Hepatocyte (in vitro differentiated cells): ENCODE data around the gene IDH3G. TPM values are rescaled to one million over a fixed set of nuclear protein-coding genes. Genes with fewer than 3 reads are reported as not detected.

ENCODE experiments used
- DNase-seq: peaks from one replicate; pipeline ENCODE4 v3.0.0-alpha.2; 2016; ENCODE audit warnings: low spot score
- H2AFZ ChIP-seq: fragments of 200-600 bp; sonication (generic); 2 replicates; pipeline ENCODE4 v1.6.0; 2016; ENCODE audit warnings: antibody characterized with exemption, mild to moderate bottlenecking
- H3K27ac ChIP-seq: fragments of 200-600 bp; sonication (generic); 2 replicates; pipeline ENCODE4 v1.5.1; 2016; ENCODE audit warnings: mild to moderate bottlenecking
- H3K27me3 ChIP-seq: fragments of 200-600 bp; sonication (generic); 2 replicates; pipeline ENCODE4 v1.6.1; 2016
- H3K36me3 ChIP-seq: fragments of 200-600 bp; sonication (generic); replicated peaks from 2 replicates; pipeline ENCODE4 v1.5.1; 2016; ENCODE audit warnings: low read depth; ENCODE audit not compliant: insufficient read depth
- H3K4me1 ChIP-seq: fragments of 200-600 bp; sonication (generic); 2 replicates; pipeline ENCODE4 v1.5.1; 2016; ENCODE audit warnings: mild to moderate bottlenecking, moderate library complexity; ENCODE audit not compliant: insufficient read depth
- H3K4me2 ChIP-seq: fragments of 200-600 bp; sonication (generic); 2 replicates; pipeline ENCODE4 v1.6.0; 2016
- H3K4me3 ChIP-seq: fragments of 200-600 bp; sonication (generic); 2 replicates; pipeline ENCODE4 v1.5.1; 2016; ENCODE audit warnings: mild to moderate bottlenecking
- H3K79me2 ChIP-seq: fragments of 200-600 bp; sonication (generic); 2 replicates; pipeline ENCODE4 v1.6.0; 2017; ENCODE audit warnings: mild to moderate bottlenecking
- H3K9me2 ChIP-seq: fragments of 200-600 bp; sonication (generic); replicated peaks from 2 replicates; pipeline ENCODE4 v1.6.0; 2017; ENCODE audit warnings: mild to moderate bottlenecking; ENCODE audit not compliant: insufficient read depth
- H3K9me3 ChIP-seq: fragments of 200-600 bp; sonication (generic); 2 replicates; pipeline ENCODE4 v1.5.1; 2016; ENCODE audit warnings: low read depth, mild to moderate bottlenecking
- H4K20me1 ChIP-seq: fragments of 200-600 bp; sonication (generic); 2 replicates; pipeline ENCODE4 v1.6.0; 2016; ENCODE audit warnings: mild to moderate bottlenecking; ENCODE audit not compliant: insufficient read depth, poor library complexity, severe bottlenecking
- CTCF ChIP-seq: fragments of 200-600 bp; sonication (generic); IDR thresholded peaks from 2 replicates; pipeline ENCODE4 v1.5.1; 2016; ENCODE audit warnings: antibody characterized with exemption, mild to moderate bottlenecking; ENCODE audit not compliant: poor library complexity
- EZH2 ChIP-seq: fragments of 200-600 bp; sonication (generic); IDR thresholded peaks from 2 replicates; pipeline ENCODE4 v1.6.1; 2016; ENCODE audit warnings: antibody characterized with exemption, mild to moderate bottlenecking, borderline replicate concordance
- EZH2phosphoT487 ChIP-seq: fragments of 200-600 bp; sonication (generic); IDR thresholded peaks from one replicate; pipeline ENCODE4 v1.6.1; 2018; ENCODE audit warnings: antibody characterized with exemption, mild to moderate bottlenecking, low read depth, moderate library complexity; ENCODE audit not compliant: unreplicated experiment, severe bottlenecking
- WGBS: methylation state at CpG from one replicate; pipeline ENCODE4 v1.1.6; 2016; ENCODE audit warnings: low lambda C conversion rate; ENCODE audit errors: missing lambda C conversion rate; 5-methylcytosine and 5-hydroxymethylcytosine counted together
- polyA plus RNA-seq: library from polyadenylated mRNA; unstranded; fragments of >200 nt; fragmentation: Nextera tagmentation; extraction: Ambion mirVana; gene quantifications from 2 replicates; pipeline ENCODE4 v1.2.1, GENCODE V29; 2016
- total RNA-seq: library from RNA; depleted of rRNA; stranded (reverse); fragments of >200 nt; gene quantifications from 2 replicates; pipeline ENCODE4 v1.2.3, GENCODE V29; 2014

The IDH3G gene
- total and polyA plus RNA-seq, 2 experiments from 2014 or later = 35.4 to 74.3 TPM

- H4K20me1 ChIP-seq = no peaks in the 10 kb centered on the region
- no peaks in the 10 kb centered on the region for H3K79me2 ChIP-seq
- no peak overlapping the region for H3K4me3 ChIP-seq
- whole genome bisulfite sequencing = 86% methylated on average over 14 of the region's 14 CpGs
- no peaks in the 10 kb centered on the region for H3K27me3 ChIP-seq
- TF ChIP-seq EZH2phosphoT487 = no peak
- no peak for TF ChIP-seq EZH2
- no peak for TF ChIP-seq CTCF
- H3K36me3 ChIP-seq = no peaks in the 10 kb centered on the region
- no peak overlapping the region for H3K27ac ChIP-seq
- H3K4me2 ChIP-seq = no peak overlapping the region
- no peak overlapping the region for H2AFZ ChIP-seq
- DNase-seq = no peak
- H3K4me1 ChIP-seq = no peaks in the 10 kb centered on the region
- H3K9me2 ChIP-seq = no peaks in the 10 kb centered on the region
- no peaks in the 10 kb centered on the region for H3K9me3 ChIP-seq
Observed at GRCh38 chrX:153741446-153741845, 52.7 kb downstream of the IDH3G start.

GRCh38 chrX:153740631-153741222, 53.4 kb downstream of the IDH3G start:
- no peak overlapping the region for H3K4me3 ChIP-seq
- H2AFZ ChIP-seq = no peak overlapping the region
- H3K79me2 ChIP-seq = no peaks in the 10 kb centered on the region
- no peaks in the 10 kb centered on the region for H3K36me3 ChIP-seq
- H3K9me2 ChIP-seq = no peaks in the 10 kb centered on the region
- H3K27ac ChIP-seq = no peak overlapping the region
- WGBS = 87% methylated on average over 16 of the region's 16 CpGs
- H3K9me3 ChIP-seq = no peaks in the 10 kb centered on the region
- H3K4me1 ChIP-seq = no peaks in the 10 kb centered on the region
- no peak for DNase-seq
- H3K27me3 ChIP-seq = no peaks in the 10 kb centered on the region
- H4K20me1 ChIP-seq = no peaks in the 10 kb centered on the region
- no peak for TF ChIP-seq CTCF
- TF ChIP-seq EZH2phosphoT487 = no peak
- no peak for TF ChIP-seq EZH2
- no peak overlapping the region for H3K4me2 ChIP-seq

- 86% methylated on average over 29 of the region's 29 CpGs for WGBS
- H2AFZ ChIP-seq = no peak overlapping the region
- no peak overlapping the region for H3K4me2 ChIP-seq
Observed at GRCh38 chrX:153739754-153740486, 54.3 kb downstream of the IDH3G start.

More at GRCh38 chrX:153739754-153740486, 54.3 kb downstream of the IDH3G start:
- no peak overlapping the region for H3K4me3 ChIP-seq
- H4K20me1 ChIP-seq = no peaks in the 10 kb centered on the region
- H3K9me2 ChIP-seq = no peaks in the 10 kb centered on the region
- H3K27ac ChIP-seq = no peak overlapping the region
- DNase-seq = no peak
- H3K27me3 ChIP-seq = no peaks in the 10 kb centered on the region
- H3K9me3 ChIP-seq = no peaks in the 10 kb centered on the region
- no peaks in the 10 kb centered on the region for H3K4me1 ChIP-seq
- TF ChIP-seq CTCF (no peak), EZH2 (no peak), EZH2phosphoT487 (no peak)
- H3K79me2 ChIP-seq = no peaks in the 10 kb centered on the region
- H3K36me3 ChIP-seq = no peaks in the 10 kb centered on the region
